Frontal cortex (tissue), 4 donors: Measurements from ENCODE around the gene HOMER1. TPM values are rescaled to one million over a fixed set of nuclear protein-coding genes. Genes with fewer than 3 reads are reported as not detected.
"Not testable (repeated sequence)": the region's sequence is repeated elsewhere in the genome, so short reads cannot be mapped to it uniquely, and the experiment has no call there.

Experiments
- DNase-seq, 2 donors: peaks; one replicate each; pipeline ENCODE4 v3.0.0; 2012; ENCODE audit warnings: low spot score in 2 of 2
- FAIRE-seq: peaks from 2 replicates; lab custom pipeline; 2012; peaks lifted over from hg19 to GRCh38; lab: Jason Lieb, UNC
- total RNA-seq: library from RNA; depleted of rRNA; stranded (reverse); fragments of >200 nt; gene quantifications from one replicate; pipeline ENCODE4 v1.2.3, GENCODE V29; 2014
- donor health status: control.
- donor health status: control.
- donor health status: control.

HOMER1 gene
- total RNA-seq, 1 donor from 2014 or later: 205 TPM

DNA sequence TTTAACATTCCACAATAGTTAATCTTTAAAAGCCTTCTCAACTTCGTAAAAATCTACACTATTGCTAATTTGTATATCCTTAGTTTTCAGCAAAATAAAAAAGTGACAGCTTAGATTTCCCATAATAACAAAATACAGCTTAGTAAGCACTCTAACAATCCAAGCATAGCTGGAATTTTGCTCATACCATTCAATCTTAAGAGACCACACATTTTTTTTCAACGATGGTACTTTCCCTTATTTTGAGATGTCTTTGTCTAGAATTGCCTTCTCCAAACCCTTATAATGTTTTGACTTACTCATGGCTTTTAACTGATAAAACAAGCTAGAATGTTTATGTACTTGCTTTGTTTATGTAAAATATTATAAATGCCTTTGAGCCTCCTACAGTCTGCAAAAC, 65.6 kb downstream of the HOMER1 start:
- FAIRE-seq: no peak
- no peak for DNase-seq

DNA sequence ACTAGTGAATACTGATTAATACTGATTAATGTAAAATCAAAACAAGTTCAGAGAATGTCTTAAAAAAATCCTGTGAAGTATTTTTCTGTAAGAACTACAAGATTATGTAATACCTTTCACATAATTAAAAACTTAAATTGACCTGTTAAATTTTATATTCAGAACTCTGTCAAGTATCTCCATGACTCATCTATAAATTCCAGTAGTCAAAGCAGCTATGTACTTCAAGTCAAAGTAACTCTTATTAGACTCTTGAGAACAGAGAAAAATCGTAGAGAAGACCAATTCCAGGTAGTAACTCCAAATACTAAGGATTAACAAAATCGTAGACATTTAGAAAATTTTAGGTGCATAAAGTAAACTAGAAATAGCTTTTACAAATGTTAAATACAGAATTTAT, 77.1 kb downstream of the HOMER1 start:
- FAIRE-seq: peak; percentile 10
- DNase-seq: no peak

DNA sequence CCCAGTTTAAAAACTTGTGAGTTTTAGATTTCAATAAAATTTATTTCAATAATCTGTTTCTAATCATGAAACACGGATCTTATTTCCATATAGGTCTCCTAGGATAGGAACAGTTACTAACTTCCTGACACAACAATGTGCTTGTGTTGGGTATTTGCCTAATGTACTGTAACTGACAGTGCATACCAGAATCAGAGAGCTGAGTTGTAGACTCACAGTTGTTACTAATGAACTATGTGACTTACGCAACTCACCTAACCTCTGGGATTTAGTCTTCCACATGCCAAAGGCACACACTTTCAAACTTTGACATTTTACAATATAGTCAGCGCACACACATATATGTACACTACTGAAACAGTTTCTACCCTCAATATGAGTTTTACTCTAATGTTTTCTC, 77.7 kb downstream of the HOMER1 start:
- DNase-seq (no peak), FAIRE-seq (no peak)

DNA sequence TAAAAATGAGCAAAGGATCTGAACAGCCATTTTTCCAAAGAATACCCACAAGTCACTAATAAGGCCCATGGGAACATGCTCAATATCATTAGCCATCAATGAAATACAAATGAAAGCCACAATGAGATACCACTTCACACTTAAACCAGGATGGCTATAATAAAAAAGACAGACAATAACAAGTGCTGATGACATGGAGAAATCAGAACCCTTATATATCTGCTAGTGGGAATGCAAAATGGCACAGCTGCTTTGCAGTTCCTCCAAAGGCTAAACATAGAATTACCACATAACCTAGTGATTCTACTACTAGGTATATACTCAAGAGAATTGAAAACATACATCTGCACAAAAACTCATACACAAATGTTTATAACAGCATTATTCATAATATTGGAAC, 83.7 kb downstream of the HOMER1 start:
- FAIRE-seq: no peak
- no peak for DNase-seq

DNA sequence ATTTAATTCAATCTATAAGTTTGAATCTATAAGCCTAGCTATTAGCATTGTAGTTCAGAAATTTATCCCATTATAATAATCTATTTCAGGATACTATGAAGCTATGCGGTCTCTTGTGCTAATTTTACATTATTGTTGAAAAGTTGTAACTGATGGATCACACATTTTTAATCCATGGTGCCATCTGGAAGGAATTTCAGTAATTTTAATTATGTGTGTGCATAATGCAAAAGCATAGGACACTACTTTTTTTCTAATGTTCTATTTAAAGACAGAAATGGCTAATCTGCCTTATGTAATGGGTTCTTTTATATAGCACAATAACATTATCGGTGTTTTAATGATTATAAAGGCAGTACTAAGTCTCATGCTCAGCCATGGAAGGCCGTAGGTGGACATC, 90.6 kb downstream of the HOMER1 start:
- DNase-seq: no peak
- FAIRE-seq: no peak

DNA sequence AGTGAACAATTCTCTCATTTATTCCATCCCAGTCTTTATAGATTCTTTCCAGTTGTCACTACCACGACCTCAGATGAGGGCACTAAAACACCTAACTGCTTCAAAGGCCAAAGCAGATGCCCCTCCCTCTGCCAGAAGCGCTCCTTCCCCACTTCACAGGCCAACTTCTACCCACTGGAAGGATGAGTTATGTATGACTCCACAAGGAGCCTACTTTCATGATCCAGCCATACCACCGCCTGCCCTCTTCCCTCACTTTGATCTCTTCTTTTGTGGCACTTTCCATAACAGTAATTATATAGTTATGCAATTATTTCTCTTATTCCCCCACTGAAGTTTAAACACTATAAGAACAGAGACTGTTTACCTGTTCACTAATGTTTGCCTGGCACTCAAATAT, 93.7 kb downstream of the HOMER1 start:
- DNase-seq: no peak
- FAIRE-seq: no peak

DNA sequence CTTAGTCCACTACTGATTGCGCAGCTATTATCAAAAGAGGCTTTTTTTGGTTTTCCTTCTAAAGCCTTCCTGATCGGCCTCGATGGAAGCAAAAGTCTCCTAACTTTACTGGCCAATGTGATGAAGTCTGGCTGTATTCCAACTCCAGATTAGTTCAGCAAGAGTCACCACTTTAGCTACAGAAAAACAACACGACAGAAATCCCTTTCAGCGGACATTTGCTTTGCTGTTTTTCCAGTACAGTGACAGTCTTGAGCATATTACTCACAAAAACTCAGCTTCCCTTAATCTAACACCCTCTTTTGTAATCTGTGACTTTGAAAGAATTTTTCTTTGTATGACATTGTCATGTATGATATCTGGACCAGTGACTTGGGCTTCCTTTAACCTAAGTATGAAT, 95.7 kb downstream of the HOMER1 start:
- DNase-seq (no peak), FAIRE-seq (no peak)

DNA sequence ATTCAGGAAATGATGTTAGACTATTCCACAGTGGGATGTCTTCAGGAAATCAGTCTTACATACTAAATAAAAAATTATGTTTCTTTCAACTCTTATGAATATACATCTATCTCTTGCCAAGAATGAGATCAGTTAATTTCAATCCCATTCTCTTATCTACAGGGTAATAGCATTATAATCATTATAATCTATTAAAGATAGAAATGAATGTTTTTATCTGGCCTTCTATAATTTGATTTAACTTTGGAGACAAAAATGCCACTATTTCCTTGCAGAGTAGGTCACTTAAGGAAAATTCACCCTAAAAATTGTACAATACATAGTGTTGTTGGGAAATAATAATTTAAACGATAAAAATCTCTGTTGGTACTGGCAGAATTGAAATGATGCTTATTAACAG, 96.4 kb downstream of the HOMER1 start:
- no peak for DNase-seq
- FAIRE-seq: no peak

DNA sequence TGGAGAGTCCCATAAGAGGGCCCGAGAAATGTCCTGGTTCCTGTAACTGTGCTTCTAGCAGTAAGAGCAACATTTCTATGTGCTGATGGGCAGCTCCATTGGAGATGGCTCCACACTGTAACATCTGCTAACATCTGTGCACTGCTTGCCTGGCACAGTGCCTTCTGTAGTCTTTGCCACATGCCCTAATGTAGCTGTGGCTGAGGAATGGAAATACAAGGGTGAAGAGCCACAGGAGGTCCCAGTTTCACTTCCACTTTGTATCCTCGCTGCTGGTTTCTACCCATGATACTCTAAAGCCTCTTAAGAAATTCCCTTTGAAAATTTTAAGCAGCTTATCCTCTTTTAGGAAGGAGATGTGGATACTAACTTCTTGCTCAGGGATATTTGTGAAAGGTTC, 97.4 kb downstream of the HOMER1 start:
- FAIRE-seq (no peak), DNase-seq (no peak)

DNA sequence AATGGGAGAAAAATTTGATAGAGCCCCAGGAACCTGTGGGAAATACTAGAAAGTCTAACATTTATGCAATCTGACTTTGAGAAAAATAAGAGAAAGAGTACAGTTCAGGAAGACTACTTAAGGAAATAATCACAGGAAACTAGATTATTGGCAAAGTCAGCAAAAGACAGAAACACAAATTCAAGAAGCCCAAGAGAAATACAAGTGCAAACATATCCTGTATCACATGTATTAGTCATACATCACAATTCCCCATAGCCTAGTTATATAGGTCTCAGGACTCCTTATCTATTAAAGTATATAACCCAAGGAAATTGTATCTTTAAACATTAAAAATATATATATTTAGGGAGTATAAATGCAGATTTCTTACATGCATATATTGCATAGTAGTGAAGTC, 100.8 kb downstream of the HOMER1 start:
- FAIRE-seq: no peak
- no peak for DNase-seq

DNA sequence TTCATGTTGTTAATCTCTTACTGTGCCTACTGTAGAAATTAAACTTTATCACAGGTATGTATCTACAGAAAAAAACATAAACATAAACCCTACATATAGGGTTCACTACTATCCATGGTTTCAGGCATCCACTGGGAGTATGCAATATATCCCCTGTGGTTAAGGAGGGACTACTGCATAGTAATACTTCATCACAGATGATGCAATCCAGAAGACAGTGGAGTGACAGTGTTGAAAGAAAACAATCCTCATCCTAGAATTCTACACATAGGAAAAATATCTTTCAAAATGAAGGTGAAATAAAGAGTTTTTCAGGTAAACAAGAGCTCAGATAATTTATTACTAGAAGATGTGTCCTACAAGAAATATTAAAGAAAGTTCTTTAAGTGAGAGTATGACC, 105.9 kb downstream of the HOMER1 start:
- FAIRE-seq (no peak), DNase-seq (no peak)

DNA sequence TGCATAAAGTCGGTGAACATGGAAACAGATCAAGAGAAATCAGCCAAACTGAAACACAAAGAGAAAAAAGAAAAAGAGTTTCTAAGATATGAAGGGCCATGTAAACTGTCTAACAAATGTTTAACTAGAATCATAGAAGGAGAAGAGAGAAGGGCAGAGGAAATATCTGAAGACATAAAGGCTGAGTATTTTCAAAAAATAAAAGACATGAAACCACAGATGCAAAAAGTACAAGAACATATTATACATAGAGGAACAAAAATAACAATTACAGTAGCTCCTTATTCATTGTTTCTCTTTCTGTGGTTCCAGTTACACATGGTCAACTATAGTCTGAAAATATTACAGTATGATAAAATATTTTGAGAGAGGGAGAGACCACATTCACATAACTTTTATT, 106.3 kb downstream of the HOMER1 start:
- DNase-seq: no peak
- no peak for FAIRE-seq

DNA sequence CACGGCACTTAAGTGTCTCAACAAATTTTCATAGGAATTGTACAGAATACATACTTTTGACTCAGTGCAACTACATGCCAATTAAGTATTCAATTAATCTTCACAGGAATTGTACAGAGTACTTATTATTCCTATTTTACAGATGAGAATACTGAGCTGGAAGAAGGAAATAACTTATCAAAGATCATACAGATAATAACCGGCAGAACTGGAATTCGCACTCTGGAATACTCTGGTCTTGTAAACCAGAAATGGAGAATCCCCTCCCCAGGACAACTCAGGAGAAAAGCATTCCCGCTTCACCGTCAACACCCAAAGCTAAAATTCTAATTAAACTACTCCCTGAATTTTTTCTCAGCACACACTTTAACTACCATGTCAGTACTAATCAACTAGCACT, 112.7 kb downstream of the HOMER1 start:
- DNase-seq (no peak), FAIRE-seq (no peak)

DNA sequence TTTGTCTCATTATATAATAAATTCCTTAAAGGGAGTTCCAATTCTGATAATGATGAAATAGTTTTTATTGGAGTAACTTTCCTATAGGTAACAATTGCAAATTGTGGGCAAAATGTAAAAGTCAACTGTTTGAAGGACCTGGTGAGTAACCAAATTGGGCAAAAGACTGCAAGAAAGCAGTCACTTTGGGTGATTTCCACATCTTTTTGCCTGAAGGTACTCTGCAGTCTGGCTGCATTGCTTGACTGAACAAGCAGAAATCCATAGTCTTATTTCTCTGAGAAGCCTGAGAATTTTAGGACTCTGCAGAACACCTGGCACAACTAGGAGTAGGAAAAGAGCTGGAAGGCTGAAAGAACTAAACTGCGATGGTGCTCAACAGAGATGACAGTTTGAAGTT, 114.9 kb downstream of the HOMER1 start:
- DNase-seq (no peak), FAIRE-seq (no peak)

DNA sequence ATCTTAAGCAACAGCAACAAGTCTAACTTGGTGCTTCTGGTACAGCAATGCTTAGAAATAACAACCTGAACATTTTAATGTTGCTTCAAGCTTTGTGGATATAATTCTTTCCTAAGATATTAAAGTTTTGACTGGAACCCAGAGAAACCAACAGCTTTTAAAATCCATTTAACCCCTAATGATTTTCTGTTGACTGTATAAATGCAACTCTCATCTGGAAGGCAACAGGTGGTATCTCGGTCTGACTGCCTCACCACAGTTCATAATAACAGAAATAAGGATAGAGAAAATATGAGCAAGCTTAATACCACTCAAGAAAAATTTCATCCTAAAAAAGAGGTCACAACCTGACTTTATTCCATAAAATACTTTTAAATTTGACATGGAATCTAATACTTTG, 116.9 kb downstream of the HOMER1 start:
- FAIRE-seq (no peak), DNase-seq (no peak)

DNA sequence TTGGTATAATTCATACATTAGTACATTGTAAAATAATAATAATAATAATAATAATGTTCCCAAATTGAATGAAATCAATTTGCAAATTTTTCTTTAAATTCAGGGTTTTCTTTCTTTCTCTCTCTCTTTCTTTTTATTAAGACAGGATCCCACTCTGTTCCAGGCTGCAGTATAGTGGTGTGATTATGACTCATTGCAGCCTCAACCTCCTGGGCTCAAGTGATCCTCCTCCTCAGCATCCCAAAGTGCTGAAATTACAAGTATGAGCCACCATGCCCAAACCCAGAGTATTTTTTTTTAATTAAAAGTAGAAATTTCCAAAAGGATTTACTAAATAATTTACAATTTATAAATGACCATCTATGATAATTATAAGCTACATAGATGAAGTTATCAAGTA, 117.7 kb downstream of the HOMER1 start:
- no peak for FAIRE-seq
- no peak for DNase-seq

DNA sequence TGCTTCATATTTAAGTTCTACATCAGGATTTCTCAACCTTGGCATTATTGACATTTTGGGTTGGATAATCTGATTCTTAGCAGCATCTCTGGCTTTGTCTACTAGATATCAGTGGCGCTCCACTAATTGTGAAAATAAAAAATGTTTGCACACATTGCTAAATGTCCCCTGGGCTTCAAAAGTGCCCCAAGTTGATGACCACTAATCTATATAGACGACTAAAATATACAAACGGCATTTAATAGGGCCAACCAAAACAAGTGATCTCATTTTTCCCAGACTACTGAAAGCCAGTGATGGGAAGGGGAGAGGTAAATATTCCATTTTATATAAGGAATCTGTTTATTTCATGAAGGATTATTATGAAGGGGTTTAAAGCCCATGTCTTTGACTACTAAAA, 118.6 kb downstream of the HOMER1 start:
- DNase-seq (no peak), FAIRE-seq (no peak)

DNA sequence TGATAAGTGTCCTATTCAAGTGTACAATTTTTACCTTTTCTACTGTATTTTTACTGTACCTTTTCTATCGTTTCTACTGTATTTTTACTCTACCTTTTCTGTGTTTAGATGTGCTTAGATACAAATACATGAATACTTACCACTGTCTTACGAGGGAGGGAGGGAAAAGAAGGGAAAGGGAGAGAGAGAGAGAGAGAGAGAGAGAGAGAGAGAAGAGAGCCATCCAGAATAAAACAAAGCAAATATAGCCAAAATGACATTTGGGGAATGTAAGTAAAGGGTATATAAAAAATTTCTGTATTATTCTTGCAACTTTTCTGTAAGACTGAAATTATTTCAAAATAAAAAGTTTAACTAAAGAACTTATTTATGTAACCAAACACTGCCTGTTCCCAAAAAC, 121.2 kb downstream of the HOMER1 start:
- FAIRE-seq: no peak

DNA sequence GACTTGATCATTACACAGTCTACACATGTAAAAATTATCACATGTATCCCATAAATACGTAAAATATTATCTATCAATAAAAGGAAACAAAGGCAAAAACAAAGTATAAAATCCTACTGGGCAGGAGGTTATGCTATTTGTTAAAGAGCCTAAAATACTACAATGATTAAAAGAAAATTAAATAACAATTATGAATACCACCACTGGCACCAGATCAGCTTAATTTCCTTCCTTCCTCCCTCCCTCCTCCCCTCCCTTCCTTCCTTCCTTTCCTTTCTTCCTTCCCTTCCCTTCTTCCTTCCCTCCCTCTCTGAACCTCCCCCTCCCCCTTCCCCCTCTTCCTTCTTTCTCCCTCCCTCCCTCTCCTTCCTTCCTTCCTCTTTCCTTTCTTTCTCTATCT, 127.3 kb downstream of the HOMER1 start:
- no peak for DNase-seq
- FAIRE-seq: no peak

More for the DNA sequence above, 121.2 kb downstream of the HOMER1 start:
- no peak for DNase-seq

DNA sequence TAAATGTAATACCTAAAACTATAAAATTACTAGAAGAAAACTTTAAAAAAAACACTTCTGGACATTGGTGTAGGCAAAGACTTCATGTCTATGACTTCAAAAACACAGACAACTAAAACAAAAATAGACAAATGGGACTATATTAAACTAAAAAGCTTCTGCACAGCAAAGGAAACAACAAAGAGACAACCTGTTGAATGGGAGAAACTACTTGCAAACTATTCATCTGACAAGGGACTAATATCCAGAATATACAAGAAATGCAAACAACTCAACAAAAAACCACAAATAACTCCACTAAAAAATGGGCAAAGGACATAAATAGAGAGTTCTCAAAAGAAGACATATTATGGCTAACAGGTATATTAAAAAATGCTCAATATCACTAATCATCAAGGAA, 128.8 kb downstream of the HOMER1 start:
- not testable (repeated sequence) for FAIRE-seq, DNase-seq

DNA sequence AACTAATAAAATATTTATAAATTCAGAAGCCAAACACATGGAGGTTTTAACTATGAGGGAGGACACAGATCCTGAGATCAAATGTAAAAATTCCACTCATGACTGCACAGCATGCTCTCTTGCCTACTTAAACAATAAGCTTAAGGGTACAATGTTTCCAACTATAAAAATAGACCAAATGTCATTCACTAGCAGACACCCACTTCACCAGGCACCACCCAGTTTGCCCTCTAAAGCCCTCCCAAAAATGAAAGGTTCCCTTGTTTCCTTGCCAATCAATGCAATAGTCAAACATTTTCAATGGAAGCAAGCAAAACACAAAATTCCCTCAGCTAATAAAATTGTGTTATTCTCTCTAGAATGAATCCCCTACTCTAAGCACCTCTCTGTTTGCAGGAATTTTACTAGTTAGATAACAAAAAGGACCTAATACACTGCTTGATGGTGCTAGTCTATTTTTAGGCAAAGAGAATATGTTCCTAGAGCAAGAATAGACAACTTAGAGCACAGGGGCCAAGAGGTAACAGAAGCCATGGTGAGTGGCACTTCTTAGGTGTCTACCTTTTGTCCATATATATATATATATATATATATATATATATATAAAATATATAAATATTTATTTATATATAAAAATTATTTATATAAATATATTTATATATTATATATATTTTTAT, 135.3 kb downstream of the HOMER1 start:
- no peak for FAIRE-seq

DNA sequence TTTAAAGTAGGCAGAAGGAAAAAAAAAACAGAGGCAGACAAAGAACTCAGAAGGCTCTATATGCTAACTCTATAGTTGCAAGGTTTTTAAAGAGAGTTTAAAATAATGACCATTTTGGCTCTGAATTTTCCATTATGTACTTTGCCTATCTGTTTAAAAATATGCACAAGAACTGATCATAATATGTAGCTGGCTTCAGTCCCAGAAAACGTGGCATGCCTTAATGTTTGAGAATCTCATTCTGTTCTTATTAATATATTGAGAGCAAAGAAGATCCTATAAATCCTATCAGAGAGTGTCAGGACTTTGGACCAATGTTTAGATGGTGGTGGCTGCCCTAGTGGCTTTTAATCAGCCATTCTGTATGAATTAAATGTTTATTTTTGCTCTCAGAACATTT, 156.5 kb downstream of the HOMER1 start:
- DNase-seq: no peak
- no peak for FAIRE-seq

More for the DNA sequence above, 135.3 kb downstream of the HOMER1 start:
- no peak for DNase-seq
